Measurements from ENCODE around the gene CDKN2AIP.

GRCh38 chr4:183396227-183396637 lies 48.2 kb upstream of the CDKN2AIP start:
- TF ChIP-seq, protein P1, sequence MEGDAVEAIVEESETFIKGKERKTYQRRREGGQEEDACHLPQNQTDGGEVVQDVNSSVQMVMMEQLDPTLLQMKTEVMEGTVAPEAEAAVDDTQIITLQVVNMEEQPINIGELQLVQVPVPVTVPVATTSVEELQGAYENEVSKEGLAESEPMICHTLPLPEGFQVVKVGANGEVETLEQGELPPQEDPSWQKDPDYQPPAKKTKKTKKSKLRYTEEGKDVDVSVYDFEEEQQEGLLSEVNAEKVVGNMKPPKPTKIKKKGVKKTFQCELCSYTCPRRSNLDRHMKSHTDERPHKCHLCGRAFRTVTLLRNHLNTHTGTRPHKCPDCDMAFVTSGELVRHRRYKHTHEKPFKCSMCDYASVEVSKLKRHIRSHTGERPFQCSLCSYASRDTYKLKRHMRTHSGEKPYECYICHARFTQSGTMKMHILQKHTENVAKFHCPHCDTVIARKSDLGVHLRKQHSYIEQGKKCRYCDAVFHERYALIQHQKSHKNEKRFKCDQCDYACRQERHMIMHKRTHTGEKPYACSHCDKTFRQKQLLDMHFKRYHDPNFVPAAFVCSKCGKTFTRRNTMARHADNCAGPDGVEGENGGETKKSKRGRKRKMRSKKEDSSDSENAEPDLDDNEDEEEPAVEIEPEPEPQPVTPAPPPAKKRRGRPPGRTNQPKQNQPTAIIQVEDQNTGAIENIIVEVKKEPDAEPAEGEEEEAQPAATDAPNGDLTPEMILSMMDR (IDR thresholded peaks at IDR 0.05), result no peak
- TF ChIP-seq SIN3A (IDR thresholded peaks at IDR 0.05; ENCODE audit: borderline replicate concordance, low read depth, low read length) (no peak), JUND (IDR thresholded peaks at IDR 0.05) (no peak), RFX5 (IDR thresholded peaks at IDR 0.05; ENCODE audit: low read length) (no peak), TAF1 (IDR thresholded peaks at IDR 0.05; ENCODE audit: borderline replicate concordance, low read depth, low read length) (no peak), POLR2AphosphoS5 (IDR thresholded peaks at IDR 0.05; ENCODE audit: low read depth, low read length) (no peak), EZH2phosphoT487 (IDR thresholded peaks at IDR 0.05; ENCODE audit: borderline replicate concordance, low read depth) (no peak)
- TF ChIP-seq, protein P2, sequence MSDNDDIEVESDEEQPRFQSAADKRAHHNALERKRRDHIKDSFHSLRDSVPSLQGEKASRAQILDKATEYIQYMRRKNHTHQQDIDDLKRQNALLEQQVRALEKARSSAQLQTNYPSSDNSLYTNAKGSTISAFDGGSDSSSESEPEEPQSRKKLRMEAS (IDR thresholded peaks at IDR 0.05; ENCODE audit: low read depth), result no peak

Data from SK-N-SH (cell line).